Measurements from ENCODE around the gene KIF20B.

The KIF20B gene

GRCh38 chr10:89710753-89711152 is 9.4 kb downstream of the KIF20B start:
- H3K18ac ChIP-seq (ENCODE audit: low read length): no peak overlapping the region
- no peak overlapping the region for H3K4me3 ChIP-seq (ENCODE audit: low read length in 2 of 2)
- H3K14ac ChIP-seq (ENCODE audit: low read length): no peak overlapping the region
- peaks cover 3 to 80% of the 10 kb centered on the region in 2 donors for H3K36me3 ChIP-seq (replicated peaks in 1 of 2; ENCODE audit: control insufficient read depth in 2 of 2, insufficient read depth in 2 of 2, low read length in 2 of 2)
- no peaks in the 10 kb centered on the region for H3K4me1 ChIP-seq (ENCODE audit: control insufficient read depth in 2 of 2, insufficient read depth in 1 of 2, low read depth in 1 of 2, low read length in 2 of 2)
- no peak overlapping the region for H2AK5ac ChIP-seq (ENCODE audit: low read depth, low read length)
- H3K4ac ChIP-seq (ENCODE audit: low read length): no peak overlapping the region
- H3K27ac ChIP-seq (replicated peaks; ENCODE audit: low read length): no peak overlapping the region
- no peak overlapping the region for H4K8ac ChIP-seq (ENCODE audit: low read depth, low read length)
- no peak overlapping the region for H2BK12ac ChIP-seq (ENCODE audit: low read length)
- H2BK120ac ChIP-seq (ENCODE audit: low read depth, low read length): no peak overlapping the region
- peaks cover 2% of the 10 kb centered on the region for H3K79me1 ChIP-seq (ENCODE audit: low read depth, low read length)
- no peak overlapping the region for H4K91ac ChIP-seq (ENCODE audit: low read depth, low read length, poor library complexity)
- no peak overlapping the region for H2BK15ac ChIP-seq (ENCODE audit: low read length)
- no peaks in the 10 kb centered on the region for H3K9me3 ChIP-seq (replicated peaks in 1 of 2; ENCODE audit: control insufficient read depth in 2 of 2, insufficient read depth in 1 of 2, low read depth in 1 of 2, low read length in 2 of 2)
- no peak for DNase-seq (ENCODE audit: low spot score)
- WGBS, 2 donors (ENCODE audit: extremely low coverage in 2 of 2, insufficient read length in 2 of 2, insufficient replicate concordance in 1 of 2): no CpG with 5 or more reads among the region's 3 CpGs
- H3K27me3 ChIP-seq (ENCODE audit: control insufficient read depth in 3 of 3, insufficient read depth in 3 of 3, low read depth in 1 of 3, low read length in 3 of 3): no peaks in the 10 kb centered on the region
- H2BK5ac ChIP-seq (ENCODE audit: low read length): no peak overlapping the region
- H3K9ac ChIP-seq (ENCODE audit: low read depth, low read length, poor library complexity): no peak overlapping the region
- H3K4me2 ChIP-seq (ENCODE audit: insufficient read depth, low read length, poor library complexity, severe bottlenecking): no peak overlapping the region
- no peak overlapping the region for H3K23ac ChIP-seq (ENCODE audit: low read depth, low read length, poor library complexity)
- no peak overlapping the region for H2AFZ ChIP-seq (ENCODE audit: low read length)

GRCh38 chr10:89734616-89735015 is 33.2 kb downstream of the KIF20B start:
- no peak overlapping the region for H2AK5ac ChIP-seq (ENCODE audit: low read depth, low read length)
- H3K27ac ChIP-seq (replicated peaks; ENCODE audit: low read length): no peak overlapping the region
- no peaks in the 10 kb centered on the region for H3K79me1 ChIP-seq (ENCODE audit: low read depth, low read length)
- H3K4me3 ChIP-seq (ENCODE audit: low read length in 2 of 2): no peak overlapping the region
- H3K4me2 ChIP-seq (ENCODE audit: insufficient read depth, low read length, poor library complexity, severe bottlenecking): no peak overlapping the region
- H4K91ac ChIP-seq (ENCODE audit: low read depth, low read length, poor library complexity): no peak overlapping the region
- no peak overlapping the region for H3K9ac ChIP-seq (ENCODE audit: low read depth, low read length, poor library complexity)
- H2BK15ac ChIP-seq (ENCODE audit: low read length): no peak overlapping the region
- no peak for DNase-seq (ENCODE audit: low spot score)
- H2BK120ac ChIP-seq (ENCODE audit: low read depth, low read length): no peak overlapping the region
- WGBS, 2 donors (ENCODE audit: extremely low coverage in 2 of 2, insufficient read length in 2 of 2, insufficient replicate concordance in 1 of 2): no CpG with 5 or more reads among the region's 3 CpGs
- H4K8ac ChIP-seq (ENCODE audit: low read depth, low read length): no peak overlapping the region
- no peak overlapping the region for H3K14ac ChIP-seq (ENCODE audit: low read length)
- peaks cover 0 to 92% of the 10 kb centered on the region in 2 donors for H3K36me3 ChIP-seq (replicated peaks in 1 of 2; ENCODE audit: control insufficient read depth in 2 of 2, insufficient read depth in 2 of 2, low read length in 2 of 2)
- no peak overlapping the region for H3K23ac ChIP-seq (ENCODE audit: low read depth, low read length, poor library complexity)
- H2BK12ac ChIP-seq (ENCODE audit: low read length): no peak overlapping the region
- H3K18ac ChIP-seq (ENCODE audit: low read length): no peak overlapping the region
- no peaks in the 10 kb centered on the region for H3K27me3 ChIP-seq (ENCODE audit: control insufficient read depth in 3 of 3, insufficient read depth in 3 of 3, low read depth in 1 of 3, low read length in 3 of 3)
- H2BK5ac ChIP-seq (ENCODE audit: low read length): no peak overlapping the region
- H3K9me3 ChIP-seq (replicated peaks in 1 of 2; ENCODE audit: control insufficient read depth in 2 of 2, insufficient read depth in 1 of 2, low read depth in 1 of 2, low read length in 2 of 2): no peaks in the 10 kb centered on the region
- no peak overlapping the region for H3K4ac ChIP-seq (ENCODE audit: low read length)
- H2AFZ ChIP-seq (ENCODE audit: low read length): no peak overlapping the region
- no peaks in the 10 kb centered on the region for H3K4me1 ChIP-seq (ENCODE audit: control insufficient read depth in 2 of 2, insufficient read depth in 1 of 2, low read depth in 1 of 2, low read length in 2 of 2)

- Histone ChIP-seq H2BK12ac (ENCODE audit: low read length) (no peak overlapping the region), H3K4me3 (ENCODE audit: low read length in 2 of 2) (no peak overlapping the region), H3K18ac (ENCODE audit: low read length) (no peak overlapping the region), H3K79me1 (ENCODE audit: low read depth, low read length) (no peaks in the 10 kb centered on the region), H3K27me3 (ENCODE audit: control insufficient read depth in 3 of 3, insufficient read depth in 3 of 3, low read depth in 1 of 3, low read length in 3 of 3) (no peaks in the 10 kb centered on the region), H3K9me3 (replicated peaks in 1 of 2; ENCODE audit: control insufficient read depth in 2 of 2, insufficient read depth in 1 of 2, low read depth in 1 of 2, low read length in 2 of 2) (no peaks in the 10 kb centered on the region), H2BK5ac (ENCODE audit: low read length) (no peak overlapping the region), H4K91ac (ENCODE audit: low read depth, low read length, poor library complexity) (no peak overlapping the region), H3K4ac (ENCODE audit: low read length) (no peak overlapping the region), H2AK5ac (ENCODE audit: low read depth, low read length) (no peak overlapping the region), H3K27ac (replicated peaks; ENCODE audit: low read length) (no peak overlapping the region), H3K4me2 (ENCODE audit: insufficient read depth, low read length, poor library complexity, severe bottlenecking) (no peak overlapping the region), H2BK120ac (ENCODE audit: low read depth, low read length) (no peak overlapping the region), H3K36me3 (replicated peaks in 1 of 2; ENCODE audit: control insufficient read depth in 2 of 2, insufficient read depth in 2 of 2, low read length in 2 of 2) (peaks cover 2 to 89% of the 10 kb centered on the region in 2 donors), H3K4me1 (ENCODE audit: control insufficient read depth in 2 of 2, insufficient read depth in 1 of 2, low read depth in 1 of 2, low read length in 2 of 2) (no peaks in the 10 kb centered on the region), H4K8ac (ENCODE audit: low read depth, low read length) (no peak overlapping the region), H3K23ac (ENCODE audit: low read depth, low read length, poor library complexity) (no peak overlapping the region), H3K9ac (ENCODE audit: low read depth, low read length, poor library complexity) (no peak overlapping the region), H2AFZ (ENCODE audit: low read length) (no peak overlapping the region), H3K14ac (ENCODE audit: low read length) (no peak overlapping the region), H2BK15ac (ENCODE audit: low read length) (no peak overlapping the region)
- WGBS, 2 donors (ENCODE audit: extremely low coverage in 2 of 2, insufficient read length in 2 of 2, insufficient replicate concordance in 1 of 2): no CpG with 5 or more reads among the region's 2 CpGs
- DNase-seq (ENCODE audit: low spot score): no peak
These were observed 37.3 kb downstream of the KIF20B start for GRCh38 chr10:89738551-89739209.

- DNase-seq (ENCODE audit: low spot score): no peak
- H3K36me3 ChIP-seq (replicated peaks in 1 of 2; ENCODE audit: control insufficient read depth in 2 of 2, insufficient read depth in 2 of 2, low read length in 2 of 2): peaks cover 6 to 96% of the 10 kb centered on the region in 2 donors
- no peak overlapping the region for H3K18ac ChIP-seq (ENCODE audit: low read length)
- H3K4ac ChIP-seq (ENCODE audit: low read length): no peak overlapping the region
- H2BK5ac ChIP-seq (ENCODE audit: low read length): no peak overlapping the region
- H4K91ac ChIP-seq (ENCODE audit: low read depth, low read length, poor library complexity): no peak overlapping the region
- H3K9me3 ChIP-seq (replicated peaks in 1 of 2; ENCODE audit: control insufficient read depth in 2 of 2, insufficient read depth in 1 of 2, low read depth in 1 of 2, low read length in 2 of 2): peaks cover 0 to 1% of the 10 kb centered on the region in 2 donors
- no peak overlapping the region for H3K27ac ChIP-seq (replicated peaks; ENCODE audit: low read length)
- no peaks in the 10 kb centered on the region for H3K27me3 ChIP-seq (ENCODE audit: control insufficient read depth in 3 of 3, insufficient read depth in 3 of 3, low read depth in 1 of 3, low read length in 3 of 3)
- no peak overlapping the region for H3K9ac ChIP-seq (ENCODE audit: low read depth, low read length, poor library complexity)
- no peaks in the 10 kb centered on the region for H3K4me1 ChIP-seq (ENCODE audit: control insufficient read depth in 2 of 2, insufficient read depth in 1 of 2, low read depth in 1 of 2, low read length in 2 of 2)
- H2AFZ ChIP-seq (ENCODE audit: low read length): no peak overlapping the region
- H2AK5ac ChIP-seq (ENCODE audit: low read depth, low read length): no peak overlapping the region
- H2BK15ac ChIP-seq (ENCODE audit: low read length): no peak overlapping the region
- H2BK12ac ChIP-seq (ENCODE audit: low read length): no peak overlapping the region
- no peak overlapping the region for H3K23ac ChIP-seq (ENCODE audit: low read depth, low read length, poor library complexity)
- H3K14ac ChIP-seq (ENCODE audit: low read length): no peak overlapping the region
- H3K79me1 ChIP-seq (ENCODE audit: low read depth, low read length): no peaks in the 10 kb centered on the region
- H2BK120ac ChIP-seq (ENCODE audit: low read depth, low read length): no peak overlapping the region
- WGBS, 2 donors (ENCODE audit: extremely low coverage in 2 of 2, insufficient read length in 2 of 2, insufficient replicate concordance in 1 of 2): no CpG with 5 or more reads among the region's 4 CpGs
- no peak overlapping the region for H4K8ac ChIP-seq (ENCODE audit: low read depth, low read length)
- H3K4me3 ChIP-seq (ENCODE audit: low read length in 2 of 2): no peak overlapping the region
- no peak overlapping the region for H3K4me2 ChIP-seq (ENCODE audit: insufficient read depth, low read length, poor library complexity, severe bottlenecking)
These were observed 39.9 kb downstream of the KIF20B start for GRCh38 chr10:89741126-89741762.

Data from neuronal stem cell (in vitro differentiated cells).